Measurements from ENCODE around the gene PGAP6. TPM values are rescaled to one million over a fixed set of nuclear protein-coding genes. Genes with fewer than 3 reads are reported as not detected.
A peak's percentile ranks its signal among the peaks of the same experiment; 100 is the strongest.

The PGAP6 gene
- total and polyA plus RNA-seq, 2 of the 4 experiments (the other 2 are of a cell fraction), result 49.1 to 124 TPM

DNA sequence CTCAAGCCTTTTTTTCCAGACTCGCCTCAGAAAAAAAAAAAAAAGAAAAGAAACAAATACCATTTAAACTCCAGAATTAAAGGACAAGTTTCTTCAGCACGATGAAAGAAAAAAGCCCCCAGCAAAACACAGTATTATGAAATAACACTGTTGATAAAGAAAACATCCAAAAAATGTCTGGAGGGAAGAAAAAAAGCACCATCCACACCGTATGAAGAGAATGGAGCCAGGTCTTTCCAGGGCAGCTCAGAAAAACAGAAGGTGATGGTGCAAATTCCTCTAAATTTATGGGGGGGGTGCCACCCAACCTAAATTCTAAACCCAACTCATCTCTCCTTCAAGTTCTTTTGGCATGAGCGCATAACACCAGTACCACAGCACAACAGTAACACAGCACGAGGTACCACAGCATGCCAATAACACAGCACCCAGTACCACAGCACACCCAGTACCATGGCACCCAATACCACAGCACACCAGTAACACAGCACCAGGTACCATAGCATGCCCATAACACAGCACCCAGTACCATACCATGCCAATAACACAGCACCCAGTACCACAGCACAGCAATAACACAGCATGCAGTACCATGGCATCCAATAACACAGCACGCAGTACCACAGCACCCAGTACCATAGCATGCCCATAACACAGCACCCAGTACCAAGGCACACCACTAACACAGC is 48.2 kb downstream of the PGAP6 start:
- Histone ChIP-seq H3K36me3 (ENCODE audit: control insufficient read depth, insufficient read depth, low read length) (no peaks in the 10 kb centered on the region), H2AFZ (replicated peaks; ENCODE audit: low read length, poor library complexity) (no peak overlapping the region), H3K56ac (ENCODE audit: extremely low read depth, insufficient read depth, low read length) (no peak overlapping the region), H2BK15ac (ENCODE audit: low read depth, low read length) (no peak overlapping the region), H3K4me3 (ENCODE audit: insufficient read depth, low read depth, low read length) (no peak overlapping the region), H2BK5ac (ENCODE audit: low read depth, low read length, poor library complexity, severe bottlenecking) (no peak overlapping the region), H3K4ac (ENCODE audit: low read depth, low read length) (0 out of 2 replicates have a peak overlapping the region, but pooled peaks have one; percentile 25), H3K4me1 (ENCODE audit: control insufficient read depth, insufficient read depth, low read length) (peaks cover 13% of the 10 kb centered on the region), H4K5ac (ENCODE audit: low read depth, low read length) (no peak overlapping the region), H3K79me1 (ENCODE audit: low read depth in 1 of 2, low read length in 2 of 2) (peaks cover 32 to 77% of the 10 kb centered on the region in 2 experiments), H3K9me3 (ENCODE audit: control insufficient read depth, insufficient read depth, low read length) (no peaks in the 10 kb centered on the region), H2BK20ac (ENCODE audit: low read depth, low read length) (no peak overlapping the region), H3K9me1 (ENCODE audit: insufficient read depth, low read length) (peaks cover 24% of the 10 kb centered on the region), H3K23ac (ENCODE audit: low read depth, low read length) (peak overlapping the region; percentile 64; the same call in 1 of the 2 replicates), H2AK9ac (replicated peaks; ENCODE audit: low read depth, low read length, poor library complexity) (no peak overlapping the region), H2AK5ac (ENCODE audit: low read depth, low read length) (peak overlapping the region; percentile 81; the same call in 1 of the 2 replicates), H2BK120ac (ENCODE audit: low read depth, low read length) (no peak overlapping the region), H3K4me2 (ENCODE audit: low read depth, low read length) (no peak overlapping the region; the same call in 1 of the 2 replicates), H3K27me3 (ENCODE audit: control insufficient read depth, insufficient read depth, low read length) (no peaks in the 10 kb centered on the region), H4K8ac (ENCODE audit: low read depth in 2 of 2, low read length in 2 of 2) (no peak overlapping the region), H3K27ac (ENCODE audit: insufficient read depth, low read length) (peak overlapping the region; percentile 45; the same call in 1 of the 2 replicates), H4K20me1 (ENCODE audit: insufficient read depth, low read length) (peaks cover 68% of the 10 kb centered on the region), H3K14ac (replicated peaks; ENCODE audit: low read depth, low read length) (peak overlapping the region; percentile 34), H4K91ac (ENCODE audit: insufficient read depth, low read depth, low read length) (no peak overlapping the region; the same call in 1 of the 2 replicates), H3K9ac (ENCODE audit: low read depth, low read length) (no peak overlapping the region), H3K18ac (ENCODE audit: low read depth, low read length) (no peak overlapping the region; the same call in 1 of the 2 replicates)
- no peak for TF ChIP-seq RCOR1 (IDR thresholded peaks at IDR 0.05; ENCODE audit: insufficient replicate concordance, low read length)
- TF ChIP-seq, protein P1, sequence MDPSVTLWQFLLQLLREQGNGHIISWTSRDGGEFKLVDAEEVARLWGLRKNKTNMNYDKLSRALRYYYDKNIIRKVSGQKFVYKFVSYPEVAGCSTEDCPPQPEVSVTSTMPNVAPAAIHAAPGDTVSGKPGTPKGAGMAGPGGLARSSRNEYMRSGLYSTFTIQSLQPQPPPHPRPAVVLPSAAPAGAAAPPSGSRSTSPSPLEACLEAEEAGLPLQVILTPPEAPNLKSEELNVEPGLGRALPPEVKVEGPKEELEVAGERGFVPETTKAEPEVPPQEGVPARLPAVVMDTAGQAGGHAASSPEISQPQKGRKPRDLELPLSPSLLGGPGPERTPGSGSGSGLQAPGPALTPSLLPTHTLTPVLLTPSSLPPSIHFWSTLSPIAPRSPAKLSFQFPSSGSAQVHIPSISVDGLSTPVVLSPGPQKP (IDR thresholded peaks at IDR 0.05; ENCODE audit: borderline replicate concordance, low read depth, low read length), result no peak
- TF ChIP-seq NFE2L2 (IDR thresholded peaks at IDR 0.05; ENCODE audit: low read depth, low read length), result no peak
- no peak for TF ChIP-seq FOS (IDR thresholded peaks at IDR 0.05; ENCODE audit: low read depth, low read length)
- TF ChIP-seq RAD21 (IDR thresholded peaks at IDR 0.05; ENCODE audit: low read length), result no peak
- TF ChIP-seq RFX5 (IDR thresholded peaks at IDR 0.05; ENCODE audit: low read depth, low read length), result no peak
- CTCF ChIA-PET, result no interaction called here
- POLR2A ChIA-PET (ENCODE audit: unreplicated experiment), result no interaction called here
- intact Hi-C loops (cut with micrococcal nuclease), result loop anchor here (5.0 kb wide), 1 partner anchor 91 kb away; no protein-coding TSS in a partner anchor
- in situ Hi-C loops (cut with MboI; ENCODE audit: low sequenced_read_pairs), result no loop called here
- DNase-seq, result no peak
- WGBS, 2 experiments (ENCODE audit: extremely low coverage in 2 of 2, insufficient read length in 1 of 2), result 94% methylated on average over 3 of the region's 6 CpGs; no CpG with 5 or more reads in 1 of the 2 experiments
- no TSS peak for BruUV-seq (replicated peaks)
- peak; percentile 13; the same call in 1 of the 2 replicates for ATAC-seq (ENCODE audit: low read depth)
- dilution Hi-C loops (cut with HindIII; ENCODE audit: low sequenced_read_pairs, unreplicated experiment), result no loop called here
